ENCODE results near the gene HHAT. TPM values are rescaled to one million over a fixed set of nuclear protein-coding genes. Genes with fewer than 3 reads are reported as not detected.

HHAT gene
- total RNA-seq, 1 experiment from 2014 or later, result 3.0 TPM

- H3K27ac ChIP-seq (ENCODE audit: low read depth, low read length, poor library complexity, severe bottlenecking), result no peak overlapping the region
- no peak overlapping the region for H3K4me3 ChIP-seq (ENCODE audit: low read depth, low read length, poor library complexity, severe bottlenecking)
- DNase-seq (ENCODE audit: low spot score), result no peak
- intact Hi-C loops (cut with micrococcal nuclease; ENCODE audit: unreplicated experiment), result no loop called here
- no TSS peak for BruUV-seq (replicated peaks)
- no peaks in the 10 kb centered on the region for H3K36me3 ChIP-seq (ENCODE audit: insufficient read depth, low read length, poor library complexity, severe bottlenecking)
- no peaks in the 10 kb centered on the region for H3K4me1 ChIP-seq (ENCODE audit: insufficient read depth, low read length, poor library complexity, severe bottlenecking)
- no peak for TF ChIP-seq CTCF (conservative IDR thresholded peaks at IDR 0.05; ENCODE audit: low read depth, low read length)
- no peak for TF ChIP-seq EZH2 (IDR thresholded peaks at IDR 0.05; ENCODE audit: borderline replicate concordance, low read depth, low read length, poor library complexity, severe bottlenecking)
- POLR2A ChIA-PET (ENCODE audit: low non-redundant PET), result no interaction called here
- H3K27me3 ChIP-seq (replicated peaks; ENCODE audit: insufficient read depth, low read depth, low read length, poor library complexity), result no peaks in the 10 kb centered on the region
- H3K9me3 ChIP-seq (ENCODE audit: low read depth, low read length, poor library complexity, severe bottlenecking), result no peaks in the 10 kb centered on the region
- CTCF ChIA-PET, result no interaction called here
These were observed 198.4 kb downstream of the HHAT start for GRCh38 chr1:210527091-210527490.

GRCh38 chr1:210531475-210532222 lies 202.9 kb downstream of the HHAT start:
- DNase-seq (ENCODE audit: low spot score), result no peak
- Histone ChIP-seq H3K9me3 (ENCODE audit: low read depth, low read length, poor library complexity, severe bottlenecking) (no peaks in the 10 kb centered on the region), H3K4me1 (ENCODE audit: insufficient read depth, low read length, poor library complexity, severe bottlenecking) (no peaks in the 10 kb centered on the region), H3K27me3 (replicated peaks; ENCODE audit: insufficient read depth, low read depth, low read length, poor library complexity) (no peaks in the 10 kb centered on the region), H3K27ac (ENCODE audit: low read depth, low read length, poor library complexity, severe bottlenecking) (no peak overlapping the region), H3K36me3 (ENCODE audit: insufficient read depth, low read length, poor library complexity, severe bottlenecking) (no peaks in the 10 kb centered on the region), H3K4me3 (ENCODE audit: low read depth, low read length, poor library complexity, severe bottlenecking) (no peak overlapping the region)
- ChIA-PET POLR2A (ENCODE audit: low non-redundant PET) (no interaction called here), CTCF (no interaction called here)
- intact Hi-C loops (cut with micrococcal nuclease; ENCODE audit: unreplicated experiment), result no loop called here
- no TSS peak for BruUV-seq (replicated peaks)
- no peak for TF ChIP-seq CTCF (conservative IDR thresholded peaks at IDR 0.05; ENCODE audit: low read depth, low read length)
- TF ChIP-seq EZH2 (IDR thresholded peaks at IDR 0.05; ENCODE audit: borderline replicate concordance, low read depth, low read length, poor library complexity, severe bottlenecking), result no peak

- CTCF ChIA-PET, result no interaction called here
- intact Hi-C loops (cut with micrococcal nuclease; ENCODE audit: unreplicated experiment), result no loop called here
- POLR2A ChIA-PET (ENCODE audit: low non-redundant PET), result no interaction called here
- Histone ChIP-seq H3K4me3 (ENCODE audit: low read depth, low read length, poor library complexity, severe bottlenecking) (no peak overlapping the region), H3K9me3 (ENCODE audit: low read depth, low read length, poor library complexity, severe bottlenecking) (no peaks in the 10 kb centered on the region), H3K36me3 (ENCODE audit: insufficient read depth, low read length, poor library complexity, severe bottlenecking) (no peaks in the 10 kb centered on the region), H3K4me1 (ENCODE audit: insufficient read depth, low read length, poor library complexity, severe bottlenecking) (no peaks in the 10 kb centered on the region), H3K27ac (ENCODE audit: low read depth, low read length, poor library complexity, severe bottlenecking) (no peak overlapping the region), H3K27me3 (replicated peaks; ENCODE audit: insufficient read depth, low read depth, low read length, poor library complexity) (peaks cover 4% of the 10 kb centered on the region)
- DNase-seq (ENCODE audit: low spot score), result no peak
- no TSS peak for BruUV-seq (replicated peaks)
- TF ChIP-seq CTCF (conservative IDR thresholded peaks at IDR 0.05; ENCODE audit: low read depth, low read length) (no peak), EZH2 (IDR thresholded peaks at IDR 0.05; ENCODE audit: borderline replicate concordance, low read depth, low read length, poor library complexity, severe bottlenecking) (no peak)
These were observed 203.5 kb downstream of the HHAT start for GRCh38 chr1:210532223-210532598.
